Small intestine (tissue), 7 donors: Measurements from ENCODE around the gene ITFG1. TPM values are rescaled to one million over a fixed set of nuclear protein-coding genes. Genes with fewer than 3 reads are reported as not detected.

Source experiments
- DNase-seq, 2 donors: peaks; one replicate each; pipeline versions ENCODE4 v3.0.0 to v3.0.0-alpha.2; 2013
- FAIRE-seq: peaks from 2 replicates; lab custom pipeline; 2012; peaks lifted over from hg19 to GRCh38; lab: Jason Lieb, UNC
- H3K27ac ChIP-seq, 3 donors: one replicate each; pipeline ENCODE4 v1.5.1; 2013; ENCODE audit warnings: low read length in 2 of 3, mild to moderate bottlenecking in 2 of 3, control low read depth in 1 of 3, inconsistent platforms in 1 of 3, low read depth in 1 of 3, moderate library complexity in 1 of 3
- H3K27me3 ChIP-seq, 3 donors: one replicate each; pipeline ENCODE4 v1.6.1; 2013; ENCODE audit warnings: low read length in 3 of 3, inconsistent platforms in 1 of 3; ENCODE audit not compliant: control insufficient read depth in 3 of 3, insufficient read depth in 3 of 3
- H3K36me3 ChIP-seq, 3 donors: one replicate each; pipeline ENCODE4 v1.6.1; 2013; ENCODE audit warnings: low read length in 3 of 3, inconsistent platforms in 1 of 3, low read depth in 1 of 3, mild to moderate bottlenecking in 1 of 3, moderate library complexity in 1 of 3; ENCODE audit not compliant: control insufficient read depth in 3 of 3, insufficient read depth in 2 of 3
- H3K4me1 ChIP-seq, 3 donors: one replicate each; pipeline ENCODE4 v1.6.1; 2013; ENCODE audit warnings: low read length in 2 of 3, inconsistent platforms in 1 of 3, low read depth in 1 of 3, mild to moderate bottlenecking in 1 of 3, moderate library complexity in 1 of 3; ENCODE audit not compliant: control insufficient read depth in 3 of 3, insufficient read depth in 2 of 3
- H3K4me3 ChIP-seq, 3 donors: one replicate each; pipeline ENCODE4 v1.5.1; 2013; ENCODE audit warnings: low read length in 3 of 3, control low read depth in 1 of 3, inconsistent platforms in 1 of 3, low read depth in 1 of 3, mild to moderate bottlenecking in 1 of 3, moderate library complexity in 1 of 3
- H3K9me3 ChIP-seq, 2 donors: one replicate each; pipeline ENCODE4 v1.6.1; 2013; ENCODE audit warnings: low read depth in 1 of 2, low read length in 1 of 2; ENCODE audit not compliant: control insufficient read depth in 2 of 2, insufficient read depth in 1 of 2
- WGBS, 3 donors: extraction: QIAGEN DNeasy Blood & Tissue Kit; methylation state at CpG; one replicate each; pipeline ENCODE4 v1.1.7; 2013; 5-methylcytosine and 5-hydroxymethylcytosine counted together
- polyA plus RNA-seq, 4 donors: library from polyadenylated mRNA; stranded (reverse) in 3 of 4; unstranded in 1 of 4; fragments of 200-250 nt in 3 of 4; fragments of 120-200 nt in 1 of 4; gene quantifications; one replicate each; pipeline versions ENCODE4 v1.2.1 to v1.2.3, GENCODE V29; 2013
- donor health status: healthy with polysubstance abuse.
- donor health status: control.
- donor health status: control.
- donor health status: Bipolar disorder and iron deficiency.
- donor health status: healthy.

ITFG1 gene
- polyA plus RNA-seq, 4 donors: 19.5 to 59.9 (median 25.5) TPM

GRCh38 chr16:47129755-47130435 lies 331.0 kb downstream of the ITFG1 start:
- WGBS, 3 donors: 81 to 93% (median 82%) methylated on average over 7 of the region's 7 CpGs
- no peaks in the 10 kb centered on the region for H3K36me3 ChIP-seq
- no peak for DNase-seq
- H3K27me3 ChIP-seq: no peaks in the 10 kb centered on the region
- H3K4me1 ChIP-seq: no peaks in the 10 kb centered on the region
- no peak overlapping the region for H3K4me3 ChIP-seq
- no peaks in the 10 kb centered on the region for H3K9me3 ChIP-seq
- no peak overlapping the region for H3K27ac ChIP-seq
- no peak for FAIRE-seq

GRCh38 chr16:47127541-47127940 lies 333.3 kb downstream of the ITFG1 start:
- H3K27me3 ChIP-seq: no peaks in the 10 kb centered on the region
- no peak overlapping the region for H3K4me3 ChIP-seq
- no peak for FAIRE-seq
- no peaks in the 10 kb centered on the region for H3K9me3 ChIP-seq
- WGBS, 3 donors: 89 to 99% (median 92%) methylated on average over 3 of the region's 3 CpGs
- no peak overlapping the region for H3K27ac ChIP-seq
- DNase-seq: no peak
- no peaks in the 10 kb centered on the region for H3K4me1 ChIP-seq
- no peaks in the 10 kb centered on the region for H3K36me3 ChIP-seq

- DNase-seq (peak in 1 of 2 donors; percentile 12), FAIRE-seq (no peak)
- Histone ChIP-seq H3K36me3 (no peaks in the 10 kb centered on the region), H3K4me1 (no peaks in the 10 kb centered on the region), H3K27me3 (no peaks in the 10 kb centered on the region), H3K4me3 (no peak overlapping the region), H3K9me3 (no peaks in the 10 kb centered on the region), H3K27ac (no peak overlapping the region)
- WGBS, 3 donors: 67 to 80% (median 76%) methylated on average over 4 of the region's 4 CpGs
Measured at GRCh38 chr16:47125757-47126156, 335.1 kb downstream of the ITFG1 start.

GRCh38 chr16:47113130-47113529 lies 347.7 kb downstream of the ITFG1 start:
- Histone ChIP-seq H3K36me3 (no peaks in the 10 kb centered on the region), H3K27me3 (no peaks in the 10 kb centered on the region), H3K4me1 (no peaks in the 10 kb centered on the region), H3K27ac (no peak overlapping the region), H3K4me3 (no peak overlapping the region), H3K9me3 (no peaks in the 10 kb centered on the region)
- 87 to 90% (median 88%) methylated on average over 2 of the region's 2 CpGs for WGBS, 3 donors
- DNase-seq: no peak
- no peak for FAIRE-seq

- H3K4me3 ChIP-seq: no peak overlapping the region
- no peak overlapping the region for H3K27ac ChIP-seq
- WGBS, 3 donors: 98 to 99% (median 99%) methylated on average over 3 of the region's 3 CpGs
- no peaks in the 10 kb centered on the region for H3K9me3 ChIP-seq
- no peaks in the 10 kb centered on the region for H3K4me1 ChIP-seq
- DNase-seq: no peak
- H3K36me3 ChIP-seq: no peaks in the 10 kb centered on the region
- no peaks in the 10 kb centered on the region for H3K27me3 ChIP-seq
- FAIRE-seq: no peak
Measured at GRCh38 chr16:47110939-47111338, 349.9 kb downstream of the ITFG1 start.

GRCh38 chr16:47109361-47109760 lies 351.5 kb downstream of the ITFG1 start:
- DNase-seq (no peak), FAIRE-seq (no peak)
- H3K27ac ChIP-seq: no peak overlapping the region
- no peaks in the 10 kb centered on the region for H3K36me3 ChIP-seq
- H3K27me3 ChIP-seq: no peaks in the 10 kb centered on the region
- no peaks in the 10 kb centered on the region for H3K4me1 ChIP-seq
- no peak overlapping the region for H3K4me3 ChIP-seq
- no peaks in the 10 kb centered on the region for H3K9me3 ChIP-seq
- 83 to 91% (median 90%) methylated on average over 5 of the region's 5 CpGs for WGBS, 3 donors

Other genes starting within 250 kb of the ITFG1 start
- 10 to 100 TPM; 27.0 to 69.3 (median 37.0) TPM for gene PHKB, start 268 bp upstream of the ITFG1 start, polyA plus RNA-seq